WERI-Rb-1 (cell line): ENCODE data around the gene SLC26A9.

Experiments
- DNase-seq: peaks from one replicate; pipeline ENCODE4 v3.0.0-alpha.2; 2020
- H3K27ac ChIP-seq: fragments of 250-450 bp; sonication (Bioruptor Pico); 2 replicates; pipeline ENCODE4 v1.5.1; 2020; ENCODE audit warnings: mild to moderate bottlenecking, moderate library complexity
- H3K27me3 ChIP-seq: fragments of 250-450 bp; sonication (Bioruptor Pico); 2 replicates; pipeline ENCODE4 v1.5.1; 2021; ENCODE audit warnings: mild to moderate bottlenecking, low read depth, moderate library complexity; ENCODE audit not compliant: insufficient read depth, severe bottlenecking
- H3K36me3 ChIP-seq: fragments of 250-450 bp; sonication (Bioruptor Pico); 2 replicates; pipeline ENCODE4 v1.5.1; 2020; ENCODE audit warnings: mild to moderate bottlenecking, moderate library complexity
- H3K4me3 ChIP-seq: 2 replicates; pipeline ENCODE4 v1.5.1; 2011; ENCODE audit warnings: low read depth, mild to moderate bottlenecking, control low read depth, low read length
- H3K9me3 ChIP-seq: fragments of 250-450 bp; sonication (Bioruptor Pico); 2 replicates; pipeline ENCODE4 v1.5.1; 2021; ENCODE audit warnings: mild to moderate bottlenecking, moderate library complexity; ENCODE audit not compliant: severe bottlenecking
- CTCF ChIP-seq: IDR thresholded peaks from 2 replicates; pipeline ENCODE4 v1.5.1; 2011; ENCODE audit warnings: low read depth, mild to moderate bottlenecking, control low read depth, inconsistent platforms, low read length

Gene SLC26A9

GRCh38 chr1:205943245-205943644 is at the start of gene SLC26A9:
Gene SLC26A9 (minus strand): TSS chr1:205943456. CDS start chr1:205935820, 7,636 bp downstream.
- no peak for DNase-seq
- no peaks in the 10 kb centered on the region for H3K36me3 ChIP-seq
- H3K27ac ChIP-seq: no peak within 1 kb of the TSS
- peaks cover 2% of the 10 kb centered on the region for H3K27me3 ChIP-seq
- no peak for TF ChIP-seq CTCF
- no peaks in the 10 kb centered on the region for H3K9me3 ChIP-seq
- H3K4me3 ChIP-seq: no peak within 1 kb of the TSS

GRCh38 chr1:205992218-205992882 is 49.1 kb upstream of the SLC26A9 start:
- no peak for TF ChIP-seq CTCF

GRCh38 chr1:205991237-205991636 is 48.0 kb upstream of the SLC26A9 start:
- Histone ChIP-seq H3K27me3 (peaks cover 4% of the 10 kb centered on the region), H3K9me3 (no peaks in the 10 kb centered on the region), H3K36me3 (no peaks in the 10 kb centered on the region), H3K27ac (no peak overlapping the region), H3K4me3 (no peak overlapping the region)
- no peak for DNase-seq
- TF ChIP-seq CTCF: no peak

More at GRCh38 chr1:205992218-205992882, 49.1 kb upstream of the SLC26A9 start:
- H3K9me3 ChIP-seq: no peaks in the 10 kb centered on the region
- H3K27ac ChIP-seq: no peak overlapping the region
- H3K27me3 ChIP-seq: peaks cover 4% of the 10 kb centered on the region
- no peak for DNase-seq
- H3K4me3 ChIP-seq: no peak overlapping the region
- H3K36me3 ChIP-seq: no peaks in the 10 kb centered on the region

GRCh38 chr1:205990226-205990625 is 47.0 kb upstream of the SLC26A9 start:
- no peak for TF ChIP-seq CTCF

GRCh38 chr1:205989786-205990185 is 46.5 kb upstream of the SLC26A9 start:
- DNase-seq: no peak
- Histone ChIP-seq H3K27ac (no peak overlapping the region), H3K36me3 (no peaks in the 10 kb centered on the region), H3K4me3 (no peak overlapping the region), H3K27me3 (peaks cover 4% of the 10 kb centered on the region), H3K9me3 (no peaks in the 10 kb centered on the region)
- no peak for TF ChIP-seq CTCF

More at GRCh38 chr1:205990226-205990625, 47.0 kb upstream of the SLC26A9 start:
- no peaks in the 10 kb centered on the region for H3K9me3 ChIP-seq
- H3K4me3 ChIP-seq: no peak overlapping the region
- peaks cover 4% of the 10 kb centered on the region for H3K27me3 ChIP-seq
- H3K36me3 ChIP-seq: no peaks in the 10 kb centered on the region
- H3K27ac ChIP-seq: no peak overlapping the region
- DNase-seq: no peak

- H3K4me3 ChIP-seq: no peak overlapping the region
- no peaks in the 10 kb centered on the region for H3K36me3 ChIP-seq
- no peaks in the 10 kb centered on the region for H3K9me3 ChIP-seq
- peak; percentile 73 for TF ChIP-seq CTCF
- H3K27me3 ChIP-seq: peaks cover 4% of the 10 kb centered on the region
- peak; percentile 79 for DNase-seq
- no peak overlapping the region for H3K27ac ChIP-seq
These were observed 45.3 kb upstream of the SLC26A9 start for GRCh38 chr1:205988585-205988995.
